ENCODE measurements around the gene B3GLCT. TPM values are rescaled to one million over a fixed set of nuclear protein-coding genes. Genes with fewer than 3 reads are reported as not detected.

Gene B3GLCT
- 6.1 TPM for total RNA-seq

DNA sequence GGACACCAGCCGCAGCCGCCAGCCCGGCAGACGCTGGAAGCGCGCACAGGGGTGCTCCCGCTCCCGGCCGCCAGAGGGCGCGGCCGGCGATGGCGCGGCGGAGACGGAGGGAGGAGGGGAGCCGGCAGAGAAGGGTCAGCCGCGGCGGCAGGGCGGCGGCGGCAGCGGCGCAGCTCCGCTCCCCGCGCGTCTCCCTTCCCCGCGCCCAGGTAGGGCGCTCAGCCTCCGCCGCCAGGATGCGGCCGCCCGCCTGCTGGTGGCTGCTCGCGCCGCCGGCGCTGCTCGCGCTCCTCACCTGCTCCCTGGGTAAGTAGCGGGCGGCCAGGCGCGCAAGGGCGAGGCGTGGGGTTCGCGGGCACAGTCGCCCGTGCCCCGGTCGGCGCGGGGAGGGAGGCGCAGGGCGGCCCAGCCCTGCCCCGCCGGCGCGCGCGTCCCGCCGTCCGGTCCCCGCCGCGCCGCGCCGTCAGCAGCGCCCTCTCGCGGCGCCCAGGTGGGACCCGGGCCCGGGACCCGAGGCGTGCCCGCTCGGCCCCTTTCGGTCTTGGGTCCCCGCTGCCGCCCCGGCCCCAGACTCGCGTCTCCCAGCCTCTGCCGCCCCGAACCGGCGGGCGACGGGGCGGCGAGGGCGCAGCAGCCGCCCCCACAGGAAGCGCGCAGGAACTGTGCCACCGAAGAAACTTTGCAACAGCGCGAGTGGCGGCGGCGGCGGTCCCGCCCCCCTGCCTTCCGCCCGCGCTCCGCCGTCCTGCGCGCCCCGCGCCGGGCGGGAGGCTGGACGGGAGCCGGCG lies at the start of gene B3GLCT:
TSS of gene B3GLCT (plus strand) at position 127 of the 788 bp plus-strand sequence. CDS start at position 237, 110 bp downstream.
- Histone ChIP-seq H3K27me3 (ENCODE audit: insufficient read depth, low read length) (no peaks in the 10 kb centered on the region), H3K9me3 (ENCODE audit: low read depth, low read length) (no peaks in the 10 kb centered on the region), H3K4me3 (ENCODE audit: low read length) (peak within 1 kb of the TSS; percentile 67), H3K4me1 (ENCODE audit: insufficient read depth, low read length) (peaks cover 19% of the 10 kb centered on the region)

DNA sequence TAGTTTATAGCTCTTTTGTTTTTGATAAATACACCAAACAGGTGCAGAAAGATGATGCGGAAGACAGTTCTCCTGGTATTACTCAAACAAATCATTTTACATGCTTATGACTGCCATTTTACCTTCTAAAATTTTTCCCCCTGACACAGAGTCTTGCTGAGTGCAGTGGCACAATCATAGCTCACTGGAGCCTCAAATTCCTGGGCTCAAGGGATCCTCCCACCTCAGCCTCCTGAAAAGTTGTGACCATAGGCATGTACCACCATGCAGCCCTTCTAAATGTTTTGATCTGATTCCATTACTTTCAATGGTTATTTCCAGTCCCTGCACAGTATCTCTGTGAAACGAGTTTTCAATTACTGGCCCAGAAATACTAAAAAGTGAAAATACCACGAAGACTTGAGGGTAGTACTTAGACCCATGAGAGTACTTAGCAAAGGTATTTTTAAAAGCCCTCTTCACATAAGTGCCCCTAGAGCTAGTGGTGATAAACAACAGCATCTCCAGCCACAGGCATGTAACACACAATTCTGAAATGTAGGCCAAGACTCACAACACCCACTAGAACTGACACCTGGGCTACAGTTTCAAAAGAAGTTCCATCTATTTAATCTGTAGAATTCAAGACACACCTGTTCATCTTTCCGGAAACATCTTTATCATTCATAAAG lies 49.3 kb upstream of the B3GLCT start:
- H3K4me3 ChIP-seq (ENCODE audit: low read length): no peak overlapping the region
- H3K4me1 ChIP-seq (ENCODE audit: insufficient read depth, low read length): no peaks in the 10 kb centered on the region
- no peaks in the 10 kb centered on the region for H3K9me3 ChIP-seq (ENCODE audit: low read depth, low read length)
- no peaks in the 10 kb centered on the region for H3K27me3 ChIP-seq (ENCODE audit: insufficient read depth, low read length)

DNA sequence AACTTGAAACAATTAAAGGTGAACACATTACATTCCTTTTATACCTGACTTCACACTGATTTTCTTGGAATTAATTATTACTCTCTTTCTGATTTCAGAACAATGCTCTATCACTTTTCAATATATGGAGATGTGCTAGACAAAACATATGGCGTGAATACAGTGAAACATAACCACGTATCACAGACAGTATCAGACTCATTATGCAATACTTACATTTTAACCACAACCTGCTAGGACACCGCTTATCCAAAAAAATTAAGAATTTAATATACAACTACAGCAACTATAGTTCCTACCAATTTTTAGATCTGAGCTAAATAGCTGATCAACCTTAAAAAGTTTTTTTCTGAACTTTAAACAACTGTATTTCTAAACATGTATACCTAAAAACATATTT lies 47.9 kb upstream of the B3GLCT start:
- Histone ChIP-seq H3K27me3 (ENCODE audit: insufficient read depth, low read length) (no peaks in the 10 kb centered on the region), H3K9me3 (ENCODE audit: low read depth, low read length) (no peaks in the 10 kb centered on the region), H3K4me3 (ENCODE audit: low read length) (no peak overlapping the region), H3K4me1 (ENCODE audit: insufficient read depth, low read length) (no peaks in the 10 kb centered on the region)

DNA sequence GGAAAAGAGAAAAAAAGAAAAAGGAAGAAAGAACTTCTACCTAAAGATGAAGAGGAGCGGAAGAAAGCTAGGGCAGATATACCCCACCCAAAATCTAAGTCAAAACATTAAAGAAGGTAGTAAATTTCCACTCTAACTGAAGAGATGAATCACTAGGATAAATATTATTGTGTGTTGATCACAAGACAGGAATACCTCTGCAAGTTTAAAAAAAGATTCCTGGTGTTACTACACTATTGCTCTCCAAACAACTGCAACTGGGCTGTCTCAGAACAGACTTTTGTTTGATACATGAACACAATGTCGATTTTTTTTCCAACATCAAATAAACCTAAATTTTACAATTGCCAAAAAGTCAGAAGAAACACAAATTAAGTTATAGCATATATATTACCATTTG lies 44.8 kb upstream of the B3GLCT start:
- no peaks in the 10 kb centered on the region for H3K27me3 ChIP-seq (ENCODE audit: insufficient read depth, low read length)
- H3K9me3 ChIP-seq (ENCODE audit: low read depth, low read length): no peaks in the 10 kb centered on the region
- H3K4me1 ChIP-seq (ENCODE audit: insufficient read depth, low read length): peaks cover 8% of the 10 kb centered on the region
- H3K4me3 ChIP-seq (ENCODE audit: low read length): no peak overlapping the region

DNA sequence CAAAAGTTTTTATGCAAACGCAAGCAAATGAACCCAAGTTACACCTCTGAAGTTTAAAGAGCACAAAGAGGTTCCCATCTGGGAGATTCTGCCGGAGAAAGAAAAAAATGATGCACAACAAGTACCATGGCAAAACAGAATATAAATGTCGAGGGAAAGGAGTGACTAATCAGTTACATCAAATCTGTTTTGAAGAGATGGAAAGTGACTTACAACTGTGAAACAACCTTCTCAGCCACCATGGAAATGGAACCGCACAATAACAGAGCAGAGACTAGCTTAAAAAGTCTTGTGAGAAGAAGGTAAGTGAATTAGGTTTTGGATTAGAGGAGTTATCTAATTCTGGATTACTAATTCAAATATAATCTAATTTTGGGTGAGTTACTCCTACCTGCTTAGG lies 40.5 kb upstream of the B3GLCT start:
- no peak overlapping the region for H3K4me3 ChIP-seq (ENCODE audit: low read length)

GRCh38 chr13:31160857-31161556 lies 38.8 kb upstream of the B3GLCT start:
- Histone ChIP-seq H3K9me3 (ENCODE audit: low read depth, low read length) (no peaks in the 10 kb centered on the region), H3K4me3 (ENCODE audit: low read length) (peak overlapping the region; percentile 86), H3K4me1 (ENCODE audit: insufficient read depth, low read length) (peaks cover 20% of the 10 kb centered on the region), H3K27me3 (ENCODE audit: insufficient read depth, low read length) (no peaks in the 10 kb centered on the region)

More for the DNA sequence above, 40.5 kb upstream of the B3GLCT start:
- H3K4me1 ChIP-seq (ENCODE audit: insufficient read depth, low read length): peaks cover 20% of the 10 kb centered on the region
- H3K27me3 ChIP-seq (ENCODE audit: insufficient read depth, low read length): no peaks in the 10 kb centered on the region
- no peaks in the 10 kb centered on the region for H3K9me3 ChIP-seq (ENCODE audit: low read depth, low read length)

DNA sequence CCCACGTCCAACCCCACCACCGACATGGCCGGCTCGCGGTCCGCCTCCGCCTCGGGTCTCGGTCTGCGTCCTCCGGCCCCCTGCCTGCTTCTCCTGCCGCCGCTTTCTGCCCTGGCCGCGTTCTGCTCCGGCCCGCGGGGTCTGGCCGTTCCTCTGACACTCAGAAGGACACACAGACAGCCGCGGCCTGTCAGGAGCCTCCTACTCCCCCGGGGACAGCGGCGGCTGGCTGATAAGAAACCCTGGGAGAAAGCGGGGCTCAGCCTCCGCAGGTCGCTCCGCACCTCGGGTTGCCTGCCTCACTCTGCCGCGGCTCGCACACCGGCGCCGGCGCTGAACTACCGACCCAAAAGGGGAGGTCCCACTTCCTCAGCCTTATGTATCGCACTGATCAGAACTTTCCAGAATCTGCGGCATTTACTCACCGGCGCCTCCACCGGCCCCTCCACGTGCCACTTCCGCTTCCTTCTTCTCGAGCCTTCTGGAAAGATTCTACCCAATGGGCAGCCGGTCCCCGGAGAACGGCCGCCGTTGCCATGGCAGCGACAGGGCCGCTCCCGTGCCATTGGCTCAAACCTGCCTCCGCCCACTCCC lies 38.1 kb upstream of the B3GLCT start, which contains the start of gene HSPH1:
TSS of gene HSPH1 (minus strand) at position 348 of the 594 bp plus-strand sequence. CDS start at position 26, 322 bp downstream.
- Histone ChIP-seq H3K4me1 (ENCODE audit: insufficient read depth, low read length) (peaks cover 20% of the 10 kb centered on the region), H3K9me3 (ENCODE audit: low read depth, low read length) (no peaks in the 10 kb centered on the region), H3K27me3 (ENCODE audit: insufficient read depth, low read length) (no peaks in the 10 kb centered on the region), H3K4me3 (ENCODE audit: low read length) (peak within 1 kb of the TSS; percentile 86)

DNA sequence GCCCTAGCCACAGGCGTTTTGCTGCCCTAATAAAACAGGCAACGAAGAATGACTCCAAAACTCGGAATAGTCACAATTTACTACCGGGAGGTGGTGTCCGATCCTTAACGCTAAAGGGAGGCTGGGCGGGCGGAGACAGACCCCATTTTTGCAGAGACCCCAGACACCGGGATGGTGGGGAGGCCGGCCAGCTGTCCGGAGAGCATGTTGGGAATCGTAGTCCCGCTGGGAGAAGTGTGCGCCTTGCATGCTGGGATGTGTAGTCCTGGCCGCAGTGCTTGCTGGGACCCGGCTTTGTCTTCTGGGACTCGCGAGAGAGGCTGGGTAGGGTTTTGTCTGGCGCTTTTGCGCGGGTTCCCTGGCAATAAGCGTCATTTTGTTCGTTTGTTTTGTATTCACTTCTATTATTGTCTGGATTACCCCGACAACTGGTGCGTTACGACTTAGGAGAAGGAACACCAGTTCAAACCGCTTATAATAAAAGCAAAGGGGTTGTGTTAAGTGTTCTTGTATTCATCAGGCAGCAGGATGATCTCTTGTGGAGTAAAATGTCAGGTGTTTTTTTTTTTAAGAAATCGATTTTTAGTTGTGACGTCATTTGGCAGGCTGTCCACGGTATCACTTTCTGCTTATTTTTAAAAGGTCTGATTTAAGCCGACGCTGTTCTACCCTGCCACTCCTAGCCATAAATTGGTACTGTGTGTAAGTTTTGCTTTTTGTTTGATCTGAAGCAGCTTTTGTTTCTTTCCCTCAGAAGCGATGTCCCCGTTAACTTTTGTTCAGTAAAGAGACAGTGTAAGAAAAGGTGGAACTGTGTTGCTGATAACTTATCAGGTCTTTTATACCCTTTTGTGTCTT lies 37.4 kb upstream of the B3GLCT start:
- H3K27me3 ChIP-seq (ENCODE audit: insufficient read depth, low read length): no peaks in the 10 kb centered on the region
- H3K4me1 ChIP-seq (ENCODE audit: insufficient read depth, low read length): peaks cover 20% of the 10 kb centered on the region
- no peaks in the 10 kb centered on the region for H3K9me3 ChIP-seq (ENCODE audit: low read depth, low read length)
- peak overlapping the region; percentile 86 for H3K4me3 ChIP-seq (ENCODE audit: low read length)

GRCh38 chr13:31166591-31166990 lies 33.2 kb upstream of the B3GLCT start:
- no peaks in the 10 kb centered on the region for H3K4me1 ChIP-seq (ENCODE audit: insufficient read depth, low read length)

DNA sequence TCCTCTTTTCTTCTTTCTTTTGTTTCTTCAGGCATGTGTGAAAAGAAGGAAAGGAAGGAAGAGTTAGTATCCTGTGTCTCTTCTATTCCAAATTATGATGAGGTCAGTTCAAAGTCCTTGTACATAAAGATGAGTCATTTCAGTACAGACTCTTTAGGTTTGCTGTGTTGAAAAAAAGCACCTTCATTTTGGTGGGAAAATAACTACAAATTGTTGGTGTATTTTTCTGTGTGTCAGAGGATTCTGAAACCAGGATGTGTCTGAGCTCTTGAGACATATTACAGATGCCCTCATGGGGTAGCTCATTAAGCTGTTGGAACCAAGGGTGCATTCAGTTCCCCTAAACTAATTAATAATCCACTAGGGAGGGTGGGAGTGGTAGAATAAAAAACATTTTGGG lies 32.3 kb upstream of the B3GLCT start:
- Histone ChIP-seq H3K4me3 (ENCODE audit: low read length) (no peak overlapping the region), H3K9me3 (ENCODE audit: low read depth, low read length) (no peaks in the 10 kb centered on the region), H3K27me3 (ENCODE audit: insufficient read depth, low read length) (no peaks in the 10 kb centered on the region)

More at GRCh38 chr13:31166591-31166990, 33.2 kb upstream of the B3GLCT start:
- H3K4me3 ChIP-seq (ENCODE audit: low read length): no peak overlapping the region
- H3K27me3 ChIP-seq (ENCODE audit: insufficient read depth, low read length): no peaks in the 10 kb centered on the region
- H3K9me3 ChIP-seq (ENCODE audit: low read depth, low read length): no peaks in the 10 kb centered on the region

GRCh38 chr13:31168166-31168565 lies 31.6 kb upstream of the B3GLCT start:
- Histone ChIP-seq H3K27me3 (ENCODE audit: insufficient read depth, low read length) (peaks cover 2% of the 10 kb centered on the region), H3K4me3 (ENCODE audit: low read length) (no peak overlapping the region), H3K4me1 (ENCODE audit: insufficient read depth, low read length) (no peaks in the 10 kb centered on the region), H3K9me3 (ENCODE audit: low read depth, low read length) (no peaks in the 10 kb centered on the region)

More for the DNA sequence above, 32.3 kb upstream of the B3GLCT start:
- H3K4me1 ChIP-seq (ENCODE audit: insufficient read depth, low read length): no peaks in the 10 kb centered on the region

DNA sequence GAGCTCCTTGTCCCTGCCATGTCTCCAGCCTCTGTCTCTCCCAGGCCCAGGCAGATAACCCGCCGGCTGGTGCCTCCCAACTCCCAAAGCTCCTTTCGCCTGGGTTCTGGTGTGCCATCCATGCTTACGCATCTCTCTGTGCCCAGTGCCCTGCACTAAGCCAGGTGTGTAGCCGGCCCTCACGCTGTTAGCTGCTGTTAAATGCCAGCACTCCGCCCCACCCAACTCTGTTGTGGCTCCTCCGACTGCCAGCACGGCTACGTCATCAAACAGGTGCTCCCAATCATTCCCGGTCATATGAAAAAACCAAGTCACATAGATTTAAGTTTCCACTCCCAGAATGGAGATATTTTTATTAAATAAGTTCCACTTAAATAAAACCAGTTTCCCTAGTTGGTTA lies 31.0 kb upstream of the B3GLCT start:
- Histone ChIP-seq H3K4me3 (ENCODE audit: low read length) (no peak overlapping the region), H3K27me3 (ENCODE audit: insufficient read depth, low read length) (peaks cover 3% of the 10 kb centered on the region), H3K4me1 (ENCODE audit: insufficient read depth, low read length) (no peaks in the 10 kb centered on the region), H3K9me3 (ENCODE audit: low read depth, low read length) (no peaks in the 10 kb centered on the region)

DNA sequence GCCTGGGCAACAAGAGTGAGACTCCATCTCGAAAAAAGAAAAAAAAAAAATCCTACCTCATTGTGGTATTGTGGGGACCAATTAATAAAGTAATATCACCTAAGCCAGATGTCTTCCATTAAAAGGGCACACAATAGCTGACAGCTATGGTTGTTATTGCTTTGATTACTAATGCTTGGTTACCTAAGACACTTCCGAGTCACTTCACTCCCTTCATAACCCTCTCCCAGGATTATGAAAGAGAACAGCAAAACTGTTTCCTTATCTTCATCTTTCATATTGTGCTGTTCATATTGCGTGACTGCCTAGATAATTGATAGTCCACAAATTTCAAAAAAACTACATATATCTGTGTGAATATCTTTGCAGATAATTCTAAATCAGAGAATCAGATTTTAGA lies 27.8 kb upstream of the B3GLCT start:
- H3K27me3 ChIP-seq (ENCODE audit: insufficient read depth, low read length): peaks cover 3% of the 10 kb centered on the region
- no peaks in the 10 kb centered on the region for H3K9me3 ChIP-seq (ENCODE audit: low read depth, low read length)
- no peaks in the 10 kb centered on the region for H3K4me1 ChIP-seq (ENCODE audit: insufficient read depth, low read length)
- H3K4me3 ChIP-seq (ENCODE audit: low read length): no peak overlapping the region

DNA sequence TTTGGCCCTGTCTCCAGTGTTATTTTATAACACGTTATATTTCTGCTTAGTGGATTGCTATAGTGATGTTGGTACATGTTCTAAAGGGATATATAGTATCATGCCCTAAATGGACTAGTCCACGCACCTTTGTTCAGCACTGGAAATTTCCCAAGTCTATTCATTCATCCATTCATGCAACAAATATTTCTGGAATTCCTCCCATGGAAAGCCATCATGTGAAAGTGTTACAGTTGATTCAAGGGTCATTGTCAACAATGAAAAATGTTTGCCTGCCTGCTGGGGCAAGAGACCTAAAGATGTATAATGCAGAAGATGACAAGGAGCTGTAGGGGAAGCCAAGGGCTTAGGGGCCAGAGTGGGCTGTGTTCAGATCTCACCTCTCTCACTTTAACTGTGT lies 27.2 kb upstream of the B3GLCT start:
- Histone ChIP-seq H3K4me1 (ENCODE audit: insufficient read depth, low read length) (no peaks in the 10 kb centered on the region), H3K27me3 (ENCODE audit: insufficient read depth, low read length) (peaks cover 3% of the 10 kb centered on the region), H3K9me3 (ENCODE audit: low read depth, low read length) (no peaks in the 10 kb centered on the region), H3K4me3 (ENCODE audit: low read length) (no peak overlapping the region)

All from mononuclear cell (primary cell).